Activated naive CD4-positive, alpha-beta T cell treated with anti-CD3 and anti-CD28 coated beads, Interleukin-2, amount 50 U/mL, for 72 hours (primary cell): ENCODE data around the gene ST6GALNAC3. TPM values are rescaled to one million over a fixed set of nuclear protein-coding genes. Genes with fewer than 3 reads are reported as not detected.
A peak's percentile ranks its signal among the peaks of the same experiment; 100 is the strongest.
"Not testable (repeated sequence)": the region's sequence is repeated elsewhere in the genome, so short reads cannot be mapped to it uniquely, and the experiment has no call there.

Experiments
- ATAC-seq, 2 donors: fragments of 150-1000 bp; cut with Tn5 transposase; 2 replicates each; pipeline ENCODE4 v1.10.0; 2021; ENCODE audit warnings: mild to moderate bottlenecking in 2 of 2, moderate library complexity in 2 of 2
- DNase-seq, 2 donors: peaks; one replicate each; pipeline ENCODE4 v3.0.0; 2021 to 2022; ENCODE audit warnings: low spot score in 2 of 2
- H3K27ac Mint-ChIP-seq, 2 donors: one replicate each; pipeline ENCODE4 v1.8.0; 2022; ENCODE audit warnings: mild to moderate bottlenecking in 2 of 2, mixed read lengths in 2 of 2
- H3K36me3 Mint-ChIP-seq, 2 donors: one replicate each; pipeline ENCODE4 v1.8.0; 2022; ENCODE audit warnings: mixed read lengths in 2 of 2
- H3K9me3 Mint-ChIP-seq, 2 donors: one replicate each; pipeline ENCODE4 v1.8.0; 2022; ENCODE audit warnings: mixed read lengths in 2 of 2
- total RNA-seq, 2 donors: library from RNA; stranded (reverse); gene quantifications; one replicate each; pipeline ENCODE4 v1.2.3, GENCODE V29; 2022

Gene ST6GALNAC3
- total RNA-seq, 2 donors from 2014 or later = 1.4 to 3.8 TPM

GRCh38 chr1:76620371-76620770, 545.8 kb downstream of the ST6GALNAC3 start:
- no peaks in the 10 kb centered on the region for H3K9me3 Mint-ChIP-seq
- no peak for ATAC-seq

GRCh38 chr1:76622774-76623528, 548.4 kb downstream of the ST6GALNAC3 start:
- H3K36me3 Mint-ChIP-seq = no peaks in the 10 kb centered on the region
- no peak overlapping the region for H3K27ac Mint-ChIP-seq
- ATAC-seq (no peak), DNase-seq (no peak)
- peaks cover 0 to 4% of the 10 kb centered on the region in 2 donors for H3K9me3 Mint-ChIP-seq

More at GRCh38 chr1:76620371-76620770, 545.8 kb downstream of the ST6GALNAC3 start:
- Mint-ChIP-seq H3K36me3 (no peaks in the 10 kb centered on the region), H3K27ac (no peak overlapping the region)
- no peak for DNase-seq

- Mint-ChIP-seq H3K36me3 (peaks cover 0 to 7% of the 10 kb centered on the region in 2 donors), H3K9me3 (peaks cover 0 to 9% of the 10 kb centered on the region in 2 donors), H3K27ac (no peak overlapping the region)
- no peak for ATAC-seq
- DNase-seq = no peak
Measured at GRCh38 chr1:76625886-76626678, 551.5 kb downstream of the ST6GALNAC3 start.

GRCh38 chr1:76627498-76627897, 553.0 kb downstream of the ST6GALNAC3 start:
- ATAC-seq = no peak

GRCh38 chr1:76627901-76628300, 553.4 kb downstream of the ST6GALNAC3 start:
- Mint-ChIP-seq H3K27ac (no peak overlapping the region), H3K9me3 (peaks cover 0 to 9% of the 10 kb centered on the region in 2 donors), H3K36me3 (peaks cover 0 to 7% of the 10 kb centered on the region in 2 donors)
- DNase-seq (no peak), ATAC-seq (no peak)

More at GRCh38 chr1:76627498-76627897, 553.0 kb downstream of the ST6GALNAC3 start:
- Mint-ChIP-seq H3K9me3 (peaks cover 0 to 9% of the 10 kb centered on the region in 2 donors), H3K36me3 (peaks cover 0 to 7% of the 10 kb centered on the region in 2 donors), H3K27ac (no peak overlapping the region)
- no peak for DNase-seq

GRCh38 chr1:76632136-76632535, 557.6 kb downstream of the ST6GALNAC3 start:
- Mint-ChIP-seq H3K36me3 (peaks cover 0 to 7% of the 10 kb centered on the region in 2 donors), H3K27ac (no peak overlapping the region), H3K9me3 (peaks cover 0 to 8% of the 10 kb centered on the region in 2 donors)
- ATAC-seq (no peak), DNase-seq (no peak)

- ATAC-seq = no peak
- Mint-ChIP-seq H3K36me3 (no peaks in the 10 kb centered on the region), H3K9me3 (peaks cover 0 to 3% of the 10 kb centered on the region in 2 donors)
Measured at GRCh38 chr1:76635784-76636183, 561.2 kb downstream of the ST6GALNAC3 start.

GRCh38 chr1:76639181-76639580, 564.6 kb downstream of the ST6GALNAC3 start:
- Mint-ChIP-seq H3K9me3 (peaks cover 4 to 6% of the 10 kb centered on the region in 2 donors), H3K36me3 (no peaks in the 10 kb centered on the region), H3K27ac (no peak overlapping the region)
- DNase-seq = no peak
- ATAC-seq = no peak

More at GRCh38 chr1:76635784-76636183, 561.2 kb downstream of the ST6GALNAC3 start:
- H3K27ac Mint-ChIP-seq = no peak overlapping the region
- no peak for DNase-seq

- Mint-ChIP-seq H3K36me3 (no peaks in the 10 kb centered on the region), H3K27ac (no peak overlapping the region), H3K9me3 (peaks cover 4 to 6% of the 10 kb centered on the region in 2 donors)
- ATAC-seq (peak in 1 of 2 donors; percentile 55), DNase-seq (no peak)
Measured at GRCh38 chr1:76640092-76640491, 565.5 kb downstream of the ST6GALNAC3 start.

GRCh38 chr1:76640723-76641122, 566.2 kb downstream of the ST6GALNAC3 start:
- no peak for DNase-seq
- H3K9me3 Mint-ChIP-seq = peaks cover 4 to 6% of the 10 kb centered on the region in 2 donors
- no peaks in the 10 kb centered on the region for H3K36me3 Mint-ChIP-seq
- ATAC-seq = no peak
- no peak overlapping the region for H3K27ac Mint-ChIP-seq

- DNase-seq (no peak), ATAC-seq (no peak)
- no peak overlapping the region for H3K27ac Mint-ChIP-seq
- peaks cover 4 to 6% of the 10 kb centered on the region in 2 donors for H3K9me3 Mint-ChIP-seq
- no peaks in the 10 kb centered on the region for H3K36me3 Mint-ChIP-seq
Measured at GRCh38 chr1:76644139-76644538, 569.6 kb downstream of the ST6GALNAC3 start.

GRCh38 chr1:76652860-76653259, 578.3 kb downstream of the ST6GALNAC3 start:
- Mint-ChIP-seq H3K36me3 (peaks cover 10 to 13% of the 10 kb centered on the region in 2 donors), H3K9me3 (peaks cover 19 to 22% of the 10 kb centered on the region in 2 donors)
- not testable (repeated sequence) for DNase-seq, ATAC-seq, H3K27ac Mint-ChIP-seq

- peaks cover 11 to 12% of the 10 kb centered on the region in 2 donors for H3K36me3 Mint-ChIP-seq
- ATAC-seq = no peak
- H3K27ac Mint-ChIP-seq = no peak overlapping the region
- DNase-seq = no peak
- peaks cover 12 to 15% of the 10 kb centered on the region in 2 donors for H3K9me3 Mint-ChIP-seq
Measured at GRCh38 chr1:76657623-76658022, 583.1 kb downstream of the ST6GALNAC3 start.

- Mint-ChIP-seq H3K9me3 (peaks cover 15 to 18% of the 10 kb centered on the region in 2 donors), H3K27ac (no peak overlapping the region), H3K36me3 (peaks cover 11 to 12% of the 10 kb centered on the region in 2 donors)
- DNase-seq = no peak
- ATAC-seq = no peak
Measured at GRCh38 chr1:76659171-76659940, 584.8 kb downstream of the ST6GALNAC3 start.

GRCh38 chr1:76661531-76661930, 587.0 kb downstream of the ST6GALNAC3 start:
- no peak for ATAC-seq

GRCh38 chr1:76666499-76666898, 592.0 kb downstream of the ST6GALNAC3 start:
- no peaks in the 10 kb centered on the region for H3K36me3 Mint-ChIP-seq
- peaks cover 4 to 10% of the 10 kb centered on the region in 2 donors for H3K9me3 Mint-ChIP-seq
- H3K27ac Mint-ChIP-seq = no peak overlapping the region
- DNase-seq (no peak), ATAC-seq (no peak)

More at GRCh38 chr1:76661531-76661930, 587.0 kb downstream of the ST6GALNAC3 start:
- H3K27ac Mint-ChIP-seq = no peak overlapping the region
- H3K36me3 Mint-ChIP-seq = peaks cover 11 to 12% of the 10 kb centered on the region in 2 donors
- H3K9me3 Mint-ChIP-seq = peaks cover 16 to 20% of the 10 kb centered on the region in 2 donors
- no peak for DNase-seq
